Activated CD4-positive, alpha-beta T cell treated with anti-CD3 and anti-CD28 coated beads for 1 hour (primary cell): ENCODE measurements around the gene TMEM25.
A peak's percentile ranks its signal among the peaks of the same experiment; 100 is the strongest.
"Not testable (repeated sequence)": the region's sequence is repeated elsewhere in the genome, so short reads cannot be mapped to it uniquely, and the experiment has no call there.

ENCODE experiments used
- DNase-seq: peaks from one replicate; pipeline ENCODE4 v3.0.0-alpha.2; 2020

TMEM25 gene

DNA sequence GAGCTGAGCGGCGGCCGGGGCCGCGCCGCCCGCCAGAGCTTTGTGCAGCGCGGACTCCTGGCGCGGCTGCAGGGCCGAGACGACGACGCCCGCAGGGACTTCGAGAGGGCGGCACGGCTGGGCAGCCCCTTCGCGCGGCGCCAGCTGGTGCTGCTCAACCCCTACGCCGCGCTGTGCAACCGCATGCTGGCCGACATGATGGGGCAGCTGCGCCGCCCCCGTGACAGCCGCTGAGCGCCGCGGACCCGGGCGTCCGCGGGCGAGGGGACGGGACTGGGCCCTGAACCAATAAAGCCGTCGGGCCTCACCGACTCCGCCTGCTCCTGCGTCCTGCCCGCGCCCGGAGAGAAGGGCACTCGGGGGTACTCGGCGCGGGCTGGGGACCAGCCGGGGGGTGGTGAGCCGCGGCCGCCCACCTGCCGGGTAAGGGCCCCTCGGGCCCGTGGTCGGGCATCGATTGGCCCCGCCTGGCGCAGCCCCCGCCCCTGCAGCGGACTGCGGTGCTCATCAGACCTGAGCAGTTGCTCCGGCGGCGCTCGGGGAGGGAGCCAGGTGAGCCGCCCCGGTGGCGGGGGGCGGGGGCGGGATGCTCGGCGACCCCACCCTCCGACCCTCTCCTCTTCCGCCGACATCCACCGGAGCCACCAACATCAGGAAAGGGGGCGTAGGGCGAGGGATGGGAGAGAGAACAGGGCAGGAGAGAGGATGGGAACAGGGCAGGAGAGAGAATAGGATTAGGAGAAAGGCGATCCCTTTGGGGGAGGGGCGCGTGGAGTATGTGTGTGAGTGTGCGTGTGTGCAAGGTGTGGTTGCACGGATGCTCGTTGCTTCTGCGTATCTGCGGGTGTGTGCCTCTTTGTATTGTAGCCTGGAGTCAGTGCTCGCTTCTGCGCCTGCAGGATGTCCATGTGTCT, at the start of gene TMEM25:
TMEM25 (plus strand) TSS at position 510 of the 914 bp plus-strand sequence. CDS start 610 bp downstream, outside the sequence.
- peak; percentile 58 for DNase-seq

DNA sequence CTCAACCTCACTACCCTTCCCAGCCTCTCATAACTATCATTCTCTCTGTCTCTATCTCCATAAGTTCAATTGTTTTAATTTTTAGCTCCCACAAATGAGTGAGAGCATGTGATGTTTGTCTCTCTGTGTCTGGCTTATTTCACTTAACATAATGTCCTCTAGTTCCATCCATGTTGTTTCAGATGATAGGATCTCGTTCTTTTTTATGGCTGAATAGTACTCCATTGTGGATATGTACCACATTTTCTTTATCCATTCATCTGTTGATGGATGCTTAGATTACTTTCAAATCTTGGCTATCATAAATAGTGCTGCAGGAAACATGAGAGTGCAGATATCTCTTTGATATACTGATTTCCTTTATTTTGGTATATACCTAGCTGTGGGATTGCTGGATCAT, 49.8 kb upstream of the TMEM25 start:
- DNase-seq, result not testable (repeated sequence)

DNA sequence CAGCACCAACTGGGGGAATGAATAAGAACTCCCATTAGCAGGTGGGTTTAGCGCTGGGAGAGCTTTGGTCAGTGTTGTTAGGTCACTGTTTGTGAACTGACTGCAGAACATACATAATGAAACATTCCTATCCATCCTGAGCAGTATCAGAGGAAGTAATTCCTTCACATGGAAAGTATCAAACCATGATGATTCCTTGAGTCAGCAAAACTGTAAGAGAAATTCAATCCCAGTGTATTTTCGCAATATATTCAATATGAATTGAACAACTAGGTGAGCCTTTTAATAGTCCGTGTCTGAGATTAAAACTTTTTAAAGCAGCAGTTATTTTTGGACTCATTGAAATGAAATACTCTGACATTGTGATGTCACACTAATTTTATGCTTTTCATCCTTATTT, 46.6 kb upstream of the TMEM25 start:
- DNase-seq, result no peak

DNA sequence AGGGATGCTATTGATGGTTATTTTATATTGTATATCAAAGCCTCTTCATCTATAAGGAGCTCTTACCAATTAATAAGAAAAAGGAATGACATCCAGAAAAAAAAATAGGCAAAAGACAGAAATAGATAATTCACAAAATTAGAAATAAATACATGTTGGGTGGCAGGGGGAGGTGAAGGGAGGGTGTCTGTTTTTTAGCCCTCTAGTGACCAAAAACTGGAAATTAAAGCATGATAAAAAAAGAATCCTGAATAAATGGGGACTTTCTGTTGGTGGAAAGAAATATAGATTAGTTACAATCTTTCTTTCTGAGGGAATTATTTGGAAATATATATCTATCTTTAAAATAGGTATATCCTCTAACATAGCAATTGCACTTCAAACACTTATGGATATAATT, 45.7 kb upstream of the TMEM25 start:
- no peak for DNase-seq

DNA sequence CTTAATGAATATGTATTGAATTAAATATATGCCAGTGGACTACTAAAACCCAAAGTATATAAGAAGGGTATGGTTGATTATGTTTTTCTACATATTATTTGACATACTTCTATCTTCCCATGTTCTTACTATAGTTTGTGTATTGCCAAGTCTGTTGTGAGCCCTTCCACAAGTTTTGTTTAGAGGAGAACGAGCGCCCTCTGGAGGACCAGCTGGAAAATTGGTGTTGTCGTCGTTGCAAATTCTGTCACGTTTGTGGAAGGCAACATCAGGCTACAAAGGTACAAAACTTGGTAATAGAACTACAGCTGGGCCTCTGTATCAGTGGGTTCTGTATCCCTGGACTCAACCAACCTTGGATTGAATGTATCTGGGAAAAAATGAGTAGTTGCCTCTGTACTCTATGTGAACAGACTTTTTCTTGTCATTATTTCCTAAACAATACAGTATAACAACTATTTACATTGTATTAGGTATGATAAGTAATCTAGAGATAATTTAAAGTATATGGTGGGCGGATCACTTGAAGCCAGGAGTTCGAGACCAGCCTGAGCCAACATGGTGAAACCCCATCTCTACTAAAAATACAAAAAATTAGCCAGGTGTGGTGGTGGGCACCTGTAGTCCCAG, 42.4 kb upstream of the TMEM25 start:
- peak; percentile 65 for DNase-seq

DNA sequence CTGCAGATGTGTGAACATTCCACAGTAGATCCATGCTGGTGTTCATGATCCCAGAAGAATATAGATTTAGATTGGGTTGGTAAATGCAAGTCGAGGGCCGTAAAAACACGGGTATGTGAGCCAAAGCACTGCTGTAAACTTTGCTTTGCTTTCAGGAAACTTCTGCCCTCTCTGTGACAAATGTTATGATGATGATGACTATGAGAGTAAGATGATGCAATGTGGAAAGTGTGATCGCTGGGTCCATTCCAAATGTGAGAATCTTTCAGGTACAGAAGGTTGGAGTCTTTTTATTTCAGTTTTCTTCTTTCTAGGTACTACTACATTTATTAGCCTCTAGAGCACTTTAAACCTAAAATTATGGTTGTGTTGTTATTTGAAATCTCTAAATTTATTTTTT, 40.0 kb upstream of the TMEM25 start:
- no peak for DNase-seq

DNA sequence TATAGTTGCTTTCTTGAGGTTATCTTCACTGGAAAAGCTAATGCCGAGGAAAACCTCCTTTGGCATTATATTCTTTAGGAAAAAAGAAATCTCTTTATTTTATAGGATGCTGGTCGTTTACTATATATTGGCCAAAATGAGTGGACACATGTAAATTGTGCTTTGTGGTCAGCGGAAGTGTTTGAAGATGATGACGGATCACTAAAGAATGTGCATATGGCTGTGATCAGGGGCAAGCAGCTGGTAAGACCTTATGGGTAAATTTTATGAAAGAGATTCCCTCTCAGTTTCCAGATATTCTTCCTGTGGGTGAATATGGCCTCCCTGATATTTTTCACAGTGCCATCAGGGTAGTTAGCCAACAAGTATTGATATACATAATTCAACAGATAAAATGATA, 33.2 kb upstream of the TMEM25 start:
- no peak for DNase-seq

DNA sequence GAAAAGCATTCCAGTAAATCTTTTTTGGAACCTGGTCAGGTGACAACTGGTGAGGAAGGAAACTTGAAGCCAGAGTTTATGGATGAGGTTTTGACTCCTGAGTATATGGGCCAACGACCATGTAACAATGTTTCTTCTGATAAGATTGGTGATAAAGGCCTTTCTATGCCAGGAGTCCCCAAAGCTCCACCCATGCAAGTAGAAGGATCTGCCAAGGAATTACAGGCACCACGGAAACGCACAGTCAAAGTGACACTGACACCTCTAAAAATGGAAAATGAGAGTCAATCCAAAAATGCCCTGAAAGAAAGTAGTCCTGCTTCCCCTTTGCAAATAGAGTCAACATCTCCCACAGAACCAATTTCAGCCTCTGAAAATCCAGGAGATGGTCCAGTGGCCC, 27.8 kb upstream of the TMEM25 start:
- no peak for DNase-seq

DNA sequence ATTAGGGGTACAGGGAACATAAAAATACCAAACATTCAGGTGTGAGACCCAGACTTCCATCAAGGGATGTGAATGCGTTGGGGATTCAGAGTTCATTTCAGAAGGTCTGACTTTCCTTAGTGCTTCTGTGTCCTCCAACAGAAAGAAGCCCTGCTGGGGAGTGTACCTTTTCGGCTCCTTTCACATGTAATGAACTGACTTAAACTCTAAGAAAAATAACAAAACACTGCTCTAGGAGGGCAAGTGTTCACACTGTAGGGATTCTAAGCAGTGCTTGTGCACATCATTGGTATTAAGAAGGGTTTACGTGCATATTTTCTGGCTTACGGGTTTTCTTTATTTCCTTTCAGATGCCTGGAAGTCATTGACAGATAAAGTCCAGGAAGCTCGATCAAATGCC, 19.4 kb upstream of the TMEM25 start:
- no peak for DNase-seq

DNA sequence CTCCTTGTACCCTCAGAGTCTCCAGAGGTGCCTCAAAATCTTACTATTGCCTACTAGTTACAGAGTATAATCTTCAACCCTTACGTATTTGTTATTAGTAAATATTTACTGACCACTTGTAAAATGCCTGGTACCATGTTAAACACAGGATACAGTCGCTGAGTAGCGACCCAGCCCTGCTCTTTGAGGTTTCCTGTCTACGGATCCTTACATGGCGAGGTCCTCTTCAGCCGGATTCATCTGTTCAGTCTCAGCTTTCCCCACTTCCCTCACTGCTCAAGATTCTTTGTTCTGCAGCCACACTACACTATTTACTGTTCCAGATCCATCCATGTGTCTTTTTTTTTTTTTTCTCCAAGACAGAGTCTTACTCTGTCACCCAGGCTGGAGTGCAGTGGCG, 16.9 kb upstream of the TMEM25 start:
- no peak for DNase-seq

DNA sequence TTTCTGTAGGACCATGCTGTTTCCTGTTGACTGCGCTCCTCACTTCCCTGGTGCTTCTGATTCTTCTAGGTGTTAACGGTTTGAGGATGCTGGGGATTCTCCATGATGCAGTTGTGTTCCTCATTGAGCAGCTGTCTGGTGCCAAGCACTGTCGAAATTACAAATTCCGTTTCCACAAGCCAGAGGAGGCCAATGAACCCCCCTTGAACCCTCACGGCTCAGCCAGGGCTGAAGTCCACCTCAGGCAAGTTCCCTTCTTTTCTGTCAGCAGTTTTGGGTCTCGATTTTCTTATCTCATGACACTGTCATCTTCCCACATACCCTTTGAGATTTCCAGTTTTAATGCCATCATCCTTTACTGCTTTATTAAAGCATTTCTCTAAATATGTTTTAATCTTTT, 11.4 kb upstream of the TMEM25 start:
- DNase-seq, result no peak

DNA sequence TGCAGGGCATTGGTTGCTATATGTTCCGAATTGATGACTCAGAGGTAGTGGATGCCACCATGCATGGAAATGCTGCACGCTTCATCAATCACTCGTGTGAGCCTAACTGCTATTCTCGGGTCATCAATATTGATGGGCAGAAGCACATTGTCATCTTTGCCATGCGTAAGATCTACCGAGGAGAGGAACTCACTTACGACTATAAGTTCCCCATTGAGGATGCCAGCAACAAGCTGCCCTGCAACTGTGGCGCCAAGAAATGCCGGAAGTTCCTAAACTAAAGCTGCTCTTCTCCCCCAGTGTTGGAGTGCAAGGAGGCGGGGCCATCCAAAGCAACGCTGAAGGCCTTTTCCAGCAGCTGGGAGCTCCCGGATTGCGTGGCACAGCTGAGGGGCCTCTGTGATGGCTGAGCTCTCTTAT, 9.1 kb upstream of the TMEM25 start:
- no peak for DNase-seq

DNA sequence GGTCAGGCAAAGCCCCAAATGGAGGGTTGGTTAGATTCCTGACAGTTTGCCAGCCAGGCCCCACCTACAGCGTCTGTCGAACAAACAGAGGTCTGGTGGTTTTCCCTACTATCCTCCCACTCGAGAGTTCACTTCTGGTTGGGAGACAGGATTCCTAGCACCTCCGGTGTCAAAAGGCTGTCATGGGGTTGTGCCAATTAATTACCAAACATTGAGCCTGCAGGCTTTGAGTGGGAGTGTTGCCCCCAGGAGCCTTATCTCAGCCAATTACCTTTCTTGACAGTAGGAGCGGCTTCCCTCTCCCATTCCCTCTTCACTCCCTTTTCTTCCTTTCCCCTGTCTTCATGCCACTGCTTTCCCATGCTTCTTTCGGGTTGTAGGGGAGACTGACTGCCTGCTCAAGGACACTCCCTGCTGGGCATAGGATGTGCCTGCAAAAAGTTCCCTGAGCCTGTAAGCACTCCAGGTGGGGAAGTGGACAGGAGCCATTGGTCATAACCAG, 8.4 kb upstream of the TMEM25 start:
- DNase-seq, result no peak

DNA sequence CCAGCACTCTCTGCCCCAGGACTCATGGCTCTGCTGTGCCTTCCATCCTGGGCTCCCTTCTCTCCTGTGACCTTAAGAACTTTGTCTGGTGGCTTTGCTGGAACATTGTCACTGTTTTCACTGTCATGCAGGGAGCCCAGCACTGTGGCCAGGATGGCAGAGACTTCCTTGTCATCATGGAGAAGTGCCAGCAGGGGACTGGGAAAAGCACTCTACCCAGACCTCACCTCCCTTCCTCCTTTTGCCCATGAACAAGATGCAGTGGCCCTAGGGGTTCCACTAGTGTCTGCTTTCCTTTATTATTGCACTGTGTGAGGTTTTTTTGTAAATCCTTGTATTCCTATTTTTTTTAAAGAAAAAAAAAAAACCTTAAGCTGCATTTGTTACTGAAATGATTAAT, 6.6 kb upstream of the TMEM25 start:
- no peak for DNase-seq

DNA sequence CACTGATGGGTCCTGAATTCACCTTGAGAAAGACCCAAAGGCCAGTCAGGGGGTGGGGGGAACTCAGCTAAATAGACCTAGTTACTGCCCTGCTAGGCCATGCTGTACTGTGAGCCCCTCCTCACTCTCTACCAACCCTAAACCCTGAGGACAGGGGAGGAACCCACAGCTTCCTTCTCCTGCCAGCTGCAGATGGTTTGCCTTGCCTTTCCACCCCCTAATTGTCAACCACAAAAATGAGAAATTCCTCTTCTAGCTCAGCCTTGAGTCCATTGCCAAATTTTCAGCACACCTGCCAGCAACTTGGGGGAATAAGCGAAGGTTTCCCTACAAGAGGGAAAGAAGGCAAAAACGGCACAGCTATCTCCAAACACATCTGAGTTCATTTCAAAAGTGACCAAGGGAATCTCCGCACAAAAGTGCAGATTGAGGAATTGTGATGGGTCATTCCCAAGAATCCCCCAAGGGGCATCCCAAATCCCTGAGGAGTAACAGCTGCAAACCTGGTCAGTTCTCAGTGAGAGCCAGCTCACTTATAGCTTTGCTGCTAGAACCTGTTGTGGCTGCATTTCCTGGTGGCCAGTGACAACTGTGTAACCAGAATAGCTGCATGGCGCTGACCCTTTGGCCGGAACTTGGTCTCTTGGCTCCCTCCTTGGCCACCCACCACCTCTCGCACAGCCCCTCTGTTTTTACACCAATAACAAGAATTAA, 6.1 kb upstream of the TMEM25 start:
- no peak for DNase-seq

DNA sequence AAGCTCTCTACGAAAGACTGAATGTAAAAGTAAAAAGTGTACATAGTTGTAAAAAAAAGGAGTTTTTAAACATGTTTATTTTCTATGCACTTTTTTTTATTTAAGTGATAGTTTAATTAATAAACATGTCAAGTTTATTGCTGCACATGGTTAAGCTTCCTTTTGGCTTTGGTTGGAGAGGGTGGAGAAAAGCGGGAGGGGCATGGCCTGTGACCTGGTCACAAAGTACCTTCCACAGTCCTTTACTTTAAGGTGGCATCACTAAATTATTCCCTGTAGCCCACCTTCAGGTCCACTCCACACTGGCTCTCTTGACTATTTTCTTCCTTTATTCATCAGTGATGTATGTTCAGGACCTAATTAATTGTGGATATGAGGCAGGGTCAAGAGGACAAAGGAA, 4.3 kb upstream of the TMEM25 start:
- no peak for DNase-seq

DNA sequence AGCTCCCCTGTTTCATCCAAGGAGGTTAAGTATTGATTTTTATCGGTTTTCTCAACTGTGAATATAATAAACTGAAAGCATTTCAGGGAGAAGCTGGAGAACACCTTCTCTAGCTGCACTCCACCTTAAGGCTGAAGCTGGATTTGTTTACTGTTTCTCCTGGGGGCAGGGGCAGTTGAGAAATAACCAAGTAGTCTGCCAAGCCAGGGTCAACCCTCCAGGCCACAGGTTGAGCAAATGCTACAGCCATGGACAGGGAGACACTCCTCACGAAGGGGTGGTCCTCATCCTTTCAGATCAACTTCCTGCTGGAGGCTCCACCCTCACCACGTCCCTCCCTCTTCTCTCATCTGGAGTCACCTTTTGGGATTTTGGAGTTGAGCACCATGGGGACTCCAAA, 3.9 kb upstream of the TMEM25 start, which contains the start of gene TTC36:
TTC36 (plus strand) TSS at position 366 of the 400 bp plus-strand sequence; CDS start at position 387, 21 bp downstream.
- no peak for DNase-seq

DNA sequence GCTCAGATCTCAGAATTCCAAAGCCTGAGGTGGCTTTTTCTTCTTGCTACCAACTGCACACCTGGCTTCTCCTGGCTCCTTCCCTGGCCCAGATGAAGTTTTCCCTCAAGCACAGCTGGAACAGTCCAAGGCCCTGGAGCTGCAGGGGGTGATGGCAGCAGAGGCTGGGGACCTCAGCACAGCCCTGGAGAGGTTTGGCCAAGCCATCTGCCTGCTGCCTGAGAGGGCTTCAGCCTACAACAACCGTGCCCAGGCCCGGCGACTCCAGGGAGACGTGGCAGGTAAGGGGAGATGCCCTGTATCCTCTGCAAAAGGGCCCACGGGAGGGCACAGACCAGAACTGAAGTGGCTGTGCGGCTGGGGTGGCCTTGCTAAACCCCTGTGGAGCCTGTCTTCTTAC, 2.5 kb upstream of the TMEM25 start:
- no peak for DNase-seq

DNA sequence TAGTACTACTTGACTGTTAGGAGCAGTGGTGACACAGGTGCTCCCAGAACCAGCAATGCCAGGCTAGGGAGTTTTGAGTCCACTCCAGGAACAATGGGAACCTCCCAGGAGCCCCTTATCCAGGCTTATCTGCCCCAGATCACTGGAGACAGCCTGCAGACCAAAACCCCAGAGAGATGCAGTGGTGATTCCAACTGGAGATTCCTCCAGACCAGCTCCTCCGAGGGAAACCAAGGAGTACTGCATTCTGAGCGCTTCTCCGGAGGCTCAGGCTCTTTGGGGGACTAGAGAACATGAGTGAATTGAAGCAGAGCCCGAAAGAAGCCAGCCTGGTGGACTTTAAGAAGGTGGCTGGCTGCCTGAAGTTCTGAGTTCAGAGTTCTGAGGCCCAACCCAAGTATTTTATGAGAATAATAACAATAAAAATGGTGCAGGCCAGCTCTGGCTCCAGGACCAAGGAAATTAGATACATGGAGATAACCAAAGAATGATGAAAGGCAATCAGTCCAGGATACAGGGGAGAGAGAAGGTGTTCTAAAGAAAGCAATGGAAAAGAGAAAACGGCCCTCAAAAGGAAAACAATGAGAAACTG, 1.3 kb upstream of the TMEM25 start:
- no peak for DNase-seq

DNA sequence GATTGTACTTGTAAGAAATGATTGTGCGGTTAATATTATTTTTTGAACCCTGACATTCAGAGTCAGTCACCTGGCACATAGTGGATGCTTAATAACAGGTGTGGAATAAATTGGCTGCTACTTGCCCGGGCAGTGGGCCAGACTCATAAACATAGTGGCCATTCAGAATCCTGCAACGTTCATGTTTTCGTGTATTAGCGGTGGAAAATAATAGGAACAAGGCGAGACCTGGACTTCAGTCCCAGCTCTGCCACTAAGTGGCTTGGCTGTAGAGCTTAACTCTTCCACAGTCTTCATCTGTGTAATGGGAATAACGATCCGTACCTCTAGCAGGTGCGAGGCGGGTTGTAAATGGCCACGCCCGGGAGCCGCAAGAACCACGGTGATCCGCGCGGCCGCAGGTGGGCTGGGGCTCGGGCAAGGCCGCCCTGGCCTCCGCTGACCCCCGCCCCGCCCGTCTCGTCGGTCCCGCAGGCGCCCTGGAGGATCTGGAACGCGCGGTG, 761 bp upstream of the TMEM25 start:
- no peak for DNase-seq

DNA sequence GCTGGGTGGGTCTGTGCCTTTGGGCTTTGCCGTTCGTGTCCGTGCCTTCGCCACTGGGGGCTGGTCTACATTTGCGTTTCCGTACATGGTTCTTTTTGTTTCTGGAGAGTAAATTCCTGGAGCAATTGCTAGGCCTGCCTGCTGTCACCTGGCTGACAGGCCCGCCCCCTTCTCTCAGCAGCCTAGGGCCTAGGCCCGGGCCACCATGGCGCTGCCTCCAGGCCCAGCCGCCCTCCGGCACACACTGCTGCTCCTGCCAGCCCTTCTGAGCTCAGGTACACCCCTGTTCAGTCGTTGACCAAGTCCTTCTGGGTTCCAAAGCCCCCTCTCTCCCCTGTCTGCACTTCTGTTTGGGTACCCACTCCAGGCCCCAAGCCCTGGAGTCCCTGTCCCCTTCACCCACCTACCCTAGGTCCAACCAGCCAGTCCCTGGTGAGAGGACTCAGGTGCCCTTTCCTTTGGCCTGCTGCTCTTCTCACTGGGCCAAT, 649 bp downstream of the TMEM25 start:
- DNase-seq, result no peak

DNA sequence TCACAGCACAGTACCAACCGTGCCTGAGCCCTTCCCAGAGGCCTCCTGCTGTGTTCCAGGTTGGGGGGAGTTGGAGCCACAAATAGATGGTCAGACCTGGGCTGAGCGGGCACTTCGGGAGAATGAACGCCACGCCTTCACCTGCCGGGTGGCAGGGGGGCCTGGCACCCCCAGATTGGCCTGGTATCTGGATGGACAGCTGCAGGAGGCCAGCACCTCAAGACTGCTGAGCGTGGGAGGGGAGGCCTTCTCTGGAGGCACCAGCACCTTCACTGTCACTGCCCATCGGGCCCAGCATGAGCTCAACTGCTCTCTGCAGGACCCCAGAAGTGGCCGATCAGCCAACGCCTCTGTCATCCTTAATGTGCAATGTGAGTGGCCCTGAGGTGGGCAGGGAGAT, 1.1 kb downstream of the TMEM25 start:
- DNase-seq, result no peak
